HG03066 (cell line): ENCODE measurements around the gene GJD4.

Experiments
- ATAC-seq: cut with Tn5 transposase; IDR thresholded peaks from one replicate; pipeline ENCODE4 v1.9.1; 2021; ENCODE audit warnings: low read depth; ENCODE audit not compliant: unreplicated experiment

GJD4 gene

DNA sequence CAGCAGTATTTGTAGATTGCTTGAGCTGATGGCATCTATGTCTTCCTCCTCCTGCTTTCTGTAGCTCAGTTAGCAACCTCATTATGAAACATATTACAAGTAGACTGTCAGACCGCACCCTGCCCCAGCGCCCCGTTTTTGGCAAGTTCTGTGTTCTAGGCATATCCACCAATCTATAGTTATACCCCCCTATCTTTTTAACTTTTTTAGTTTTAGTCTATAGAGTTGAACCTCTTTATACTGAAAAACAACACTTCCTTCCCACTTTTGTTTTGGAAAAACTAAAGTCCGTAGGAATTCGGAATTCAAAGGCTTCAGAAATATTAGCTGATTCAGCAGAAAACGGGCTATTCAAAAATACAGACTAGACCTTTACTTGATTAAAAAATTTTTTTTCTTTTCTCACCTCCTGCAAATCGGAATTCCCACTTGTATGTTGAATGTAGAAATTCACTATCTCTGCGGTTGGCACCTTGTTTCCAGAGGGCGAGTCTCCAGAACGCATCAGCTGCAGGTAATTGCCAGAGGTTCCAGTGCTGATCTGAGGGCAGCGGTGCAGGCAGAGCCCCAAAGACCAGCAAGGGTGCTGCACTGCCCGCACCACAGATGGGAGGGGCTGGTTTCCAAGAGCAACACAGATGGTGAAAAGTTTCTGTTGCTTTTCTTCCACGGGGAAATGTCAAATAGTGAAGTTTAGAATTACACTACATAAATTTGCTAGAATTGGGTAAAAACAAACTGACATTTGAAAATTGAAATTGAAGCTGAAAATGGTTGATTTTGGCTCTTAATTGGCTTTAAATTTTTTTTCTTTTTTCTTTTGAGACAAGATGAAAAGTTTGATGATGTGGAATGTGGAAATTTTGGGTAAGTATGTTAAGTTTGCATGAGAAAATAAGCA lies 39.2 kb downstream of the GJD4 start:
- ATAC-seq, result no peak

DNA sequence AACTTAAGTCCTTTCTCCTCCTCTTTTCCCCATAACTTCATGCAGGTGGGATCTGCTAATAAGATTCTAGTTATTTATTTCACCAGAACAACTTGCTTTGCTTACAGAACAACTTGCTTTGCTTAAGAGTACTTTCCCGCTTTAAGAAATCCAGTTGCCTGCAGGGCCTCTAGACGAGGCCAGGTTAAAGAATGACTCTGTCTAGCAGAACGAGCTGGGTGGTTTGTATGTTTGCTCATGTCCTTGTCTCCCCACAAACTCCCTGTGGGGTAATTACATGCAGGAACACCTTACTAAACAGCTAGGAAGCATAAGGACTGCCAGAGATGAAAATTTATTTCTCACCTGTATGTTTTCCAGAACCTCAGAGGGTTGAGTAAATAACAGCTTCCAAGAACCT lies 45.8 kb downstream of the GJD4 start:
- ATAC-seq, result no peak

DNA sequence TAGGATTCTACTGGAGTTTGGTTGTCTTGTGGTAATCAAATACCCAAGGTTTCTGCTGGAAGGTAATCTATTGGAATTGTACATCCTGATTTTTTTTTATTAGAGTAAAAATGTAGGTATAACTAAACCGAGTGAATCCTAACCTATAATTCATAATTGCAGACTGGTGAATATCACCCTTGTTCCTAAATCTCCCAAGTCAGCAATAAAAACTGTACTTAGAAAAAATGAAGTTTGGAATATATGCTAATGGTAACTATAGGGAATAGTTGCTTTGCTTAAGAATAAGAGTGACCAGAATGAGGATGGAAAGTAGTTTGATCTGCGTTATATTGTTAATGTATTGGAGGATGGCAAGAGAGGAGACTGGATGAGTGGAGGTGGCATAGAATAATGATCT lies 47.7 kb downstream of the GJD4 start:
- no peak for ATAC-seq

DNA sequence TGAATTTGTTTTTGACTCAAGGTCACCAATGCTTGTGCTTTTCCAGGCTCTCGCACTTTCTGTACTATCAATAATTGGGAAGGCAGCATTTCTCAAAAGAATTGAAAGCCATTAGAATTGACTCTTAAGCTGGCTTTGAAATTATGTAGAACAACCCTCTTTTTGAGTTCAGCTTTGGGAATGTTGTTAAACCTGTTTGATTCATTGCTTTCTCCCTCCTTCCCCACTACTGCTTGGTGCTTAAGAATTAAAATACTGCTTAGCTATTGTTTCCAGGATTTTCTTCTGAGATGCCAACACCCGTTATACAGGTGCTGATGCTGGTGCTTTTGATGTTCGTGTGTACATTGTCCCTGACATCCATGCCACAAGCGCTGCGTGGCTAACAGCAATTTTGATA lies 52.5 kb downstream of the GJD4 start:
- no peak for ATAC-seq
